ENCODE measurements around the gene ABCC5.

DNA sequence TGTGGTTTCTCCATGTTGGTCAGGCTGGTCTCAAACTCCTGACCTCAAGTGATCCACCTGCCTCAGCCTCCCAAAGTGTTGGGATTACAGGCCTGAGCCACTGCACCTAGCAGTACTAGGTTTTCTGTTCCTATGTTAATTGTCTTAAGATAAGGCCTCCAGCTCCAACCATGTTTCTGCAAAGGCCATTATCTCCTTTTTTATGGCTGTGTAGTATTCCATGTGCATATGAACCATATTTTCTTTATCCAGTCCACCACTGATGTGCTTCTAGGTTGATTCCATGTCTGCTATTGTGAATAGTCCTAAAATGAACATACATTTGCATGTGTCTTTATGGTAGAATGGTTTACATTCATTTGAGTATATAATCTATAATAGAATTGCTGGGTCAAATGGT, 45.0 kb upstream of the ABCC5 start:
- no peak for TF ChIP-seq GATA3 (IDR thresholded peaks at IDR 0.05; ENCODE audit: low read depth, low read length)
- no peak for TF ChIP-seq GATA2 (IDR thresholded peaks at IDR 0.05; ENCODE audit: low read depth, low read length)

All from SH-SY5Y (cell line).